PFSK-1 (cell line): ENCODE data around the gene DHRSX.

Experiments used
- FOXP2 ChIP-seq: optimal IDR thresholded peaks from 2 replicates; pipeline ENCODE3; 2011; ENCODE audit warnings: borderline replicate concordance, control low read depth, inconsistent platforms; ENCODE audit not compliant: insufficient read depth; ENCODE audit errors: extremely low read length, extremely low read depth
- POLR2AphosphoS5 ChIP-seq: IDR thresholded peaks from 2 replicates; pipeline ENCODE4 v1.6.1; 2012; ENCODE audit warnings: low read depth, mild to moderate bottlenecking, control low read depth, low read length, moderate library complexity
- REST ChIP-seq, 2 experiments: IDR thresholded peaks; 2 replicates each; pipeline versions ENCODE4 v1.6.1 to v1.8.0; 2011 to 2012; ENCODE audit warnings: low read depth in 2 of 2, low read length in 2 of 2, control low read depth in 1 of 2, inconsistent platforms in 1 of 2, mild to moderate bottlenecking in 1 of 2, moderate library complexity in 1 of 2; ENCODE audit not compliant: insufficient read depth in 1 of 2
- SIN3A ChIP-seq: IDR thresholded peaks from 2 replicates; pipeline ENCODE4 v1.6.1; 2012; ENCODE audit warnings: mild to moderate bottlenecking, low read length, moderate library complexity, borderline replicate concordance; ENCODE audit not compliant: insufficient read depth
- TAF1 ChIP-seq: IDR thresholded peaks from 2 replicates; pipeline ENCODE4 v1.6.1; 2012; ENCODE audit warnings: low read length, control low read depth, borderline replicate concordance; ENCODE audit not compliant: insufficient read depth

DNA sequence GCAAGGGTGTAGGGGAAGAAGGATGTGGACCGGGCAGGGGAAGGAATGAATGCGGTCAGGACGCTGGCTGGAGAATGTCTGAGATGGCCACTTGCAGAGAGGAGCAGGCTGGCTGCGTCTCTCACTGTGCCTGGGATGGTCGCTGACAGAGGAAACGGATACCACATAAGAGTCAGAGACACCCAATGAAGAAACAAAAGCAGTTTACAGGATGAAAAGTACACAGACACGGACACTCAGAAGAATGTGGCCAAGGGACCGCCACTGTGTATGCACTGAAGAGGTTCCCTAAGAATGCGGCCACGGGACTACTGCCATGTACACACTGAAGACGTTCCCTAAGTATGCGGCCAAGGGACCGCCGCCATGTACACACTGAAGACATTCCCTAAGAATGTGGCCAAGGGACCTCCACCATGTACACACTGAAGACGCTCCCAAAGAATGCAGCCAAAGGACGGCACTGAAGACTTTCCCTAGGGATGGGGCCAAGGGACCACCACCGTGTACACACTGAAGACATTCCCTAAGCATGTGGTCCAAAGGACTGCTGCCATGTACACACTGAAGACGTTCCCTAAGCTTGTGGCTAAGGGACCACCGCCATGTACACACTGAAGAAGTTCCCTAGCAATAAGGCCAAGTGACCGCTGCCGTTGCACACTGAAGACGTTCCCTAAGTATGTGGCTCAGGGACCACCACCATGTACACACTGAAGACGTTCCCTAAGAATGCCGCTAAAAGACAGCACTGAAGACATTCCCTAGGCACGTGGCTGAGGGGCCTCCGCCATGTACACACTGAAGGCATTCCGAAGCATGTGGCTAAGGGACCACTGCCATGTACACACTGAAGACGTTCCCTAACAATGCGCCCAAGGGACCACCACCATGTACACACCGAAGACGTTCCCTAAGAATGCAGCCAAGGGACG is 32.2 kb downstream of the DHRSX start:
- no peak for TF ChIP-seq SIN3A
- TF ChIP-seq POLR2AphosphoS5, result no peak
- no peak for TF ChIP-seq REST (IDR thresholded peaks at IDR 0.05; ENCODE audit: insufficient read depth in 1 of 2, low read depth in 2 of 2, low read length in 2 of 2)
- TF ChIP-seq TAF1, result no peak
- TF ChIP-seq FOXP2, result no peak
